Measurements from ENCODE around the gene ZNF816.
"Not testable (repeated sequence)": the region's sequence is repeated elsewhere in the genome, so short reads cannot be mapped to it uniquely, and the experiment has no call there.

The ZNF816 gene

GRCh38 chr19:52959613-52960295, 2.9 kb downstream of the ZNF816 start:
- no peak for DNase-seq

- no peak for DNase-seq
Observed at GRCh38 chr19:52957591-52957990, 5.1 kb downstream of the ZNF816 start.

GRCh38 chr19:52956917-52957316, 5.8 kb downstream of the ZNF816 start:
- DNase-seq: no peak

- no peak for DNase-seq
Observed at GRCh38 chr19:52949422-52949821, 13.3 kb downstream of the ZNF816 start.

GRCh38 chr19:52948025-52948770, 14.5 kb downstream of the ZNF816 start:
- no peak for DNase-seq

- DNase-seq: no peak
Observed at GRCh38 chr19:52946322-52947310, 16.1 kb downstream of the ZNF816 start.

- DNase-seq: no peak
Observed at GRCh38 chr19:52945652-52946321, 16.9 kb downstream of the ZNF816 start.

GRCh38 chr19:52944703-52945493, 17.8 kb downstream of the ZNF816 start:
- DNase-seq: not testable (repeated sequence)

- DNase-seq: no peak
Observed at GRCh38 chr19:52943884-52944643, 18.6 kb downstream of the ZNF816 start.

GRCh38 chr19:52943134-52943883, 19.4 kb downstream of the ZNF816 start:
- no peak for DNase-seq

GRCh38 chr19:52942386-52943133, 20.1 kb downstream of the ZNF816 start:
- peak; percentile 84 for DNase-seq

GRCh38 chr19:52941941-52942385, 20.7 kb downstream of the ZNF816 start:
- no peak for DNase-seq

- DNase-seq: not testable (repeated sequence)
Observed at GRCh38 chr19:52941523-52941922, 21.2 kb downstream of the ZNF816 start.

GRCh38 chr19:52940905-52941304, 21.8 kb downstream of the ZNF816 start:
- DNase-seq: not testable (repeated sequence)

GRCh38 chr19:52938761-52939160, 23.9 kb downstream of the ZNF816 start:
- no peak for DNase-seq

- DNase-seq: no peak
Observed at GRCh38 chr19:52936954-52937325, 25.7 kb downstream of the ZNF816 start.

- no peak for DNase-seq
Observed at GRCh38 chr19:52936151-52936953, 26.3 kb downstream of the ZNF816 start.

GRCh38 chr19:52935434-52935833, 27.2 kb downstream of the ZNF816 start:
- DNase-seq: no peak
